ENCODE measurements around the gene LCN15.
A peak's percentile ranks its signal among the peaks of the same experiment; 100 is the strongest.

Gene LCN15

DNA sequence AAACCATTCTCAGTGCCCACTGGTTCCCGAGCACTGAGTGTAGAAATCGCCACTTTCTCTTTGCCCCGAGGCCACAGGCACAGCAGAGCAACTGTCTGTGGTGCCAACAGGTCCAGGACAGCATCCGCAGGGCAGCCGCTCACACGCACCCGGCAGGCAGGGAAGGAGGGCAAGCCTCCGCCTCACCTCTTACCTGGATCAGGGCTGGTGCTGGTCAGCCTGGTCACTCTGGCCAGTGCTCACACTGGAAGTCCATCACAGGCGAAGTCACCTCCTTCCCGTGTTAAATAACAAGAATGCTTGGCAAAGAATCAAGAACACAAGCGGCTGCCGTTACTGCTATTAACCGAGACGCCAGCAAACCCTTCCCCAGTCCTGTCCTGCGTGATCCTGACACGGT is 38.2 kb downstream of the LCN15 start:
- H3K4me2 ChIP-seq (ENCODE audit: low read depth, low read length, poor library complexity, severe bottlenecking): peak overlapping the region; percentile 86
- H3K27ac ChIP-seq (ENCODE audit: low read depth, low read length): no peak overlapping the region
- peak overlapping the region; percentile 98; the same call in 1 of the 2 replicates for H3K9ac ChIP-seq (ENCODE audit: low read length)
- TF ChIP-seq, protein P1, sequence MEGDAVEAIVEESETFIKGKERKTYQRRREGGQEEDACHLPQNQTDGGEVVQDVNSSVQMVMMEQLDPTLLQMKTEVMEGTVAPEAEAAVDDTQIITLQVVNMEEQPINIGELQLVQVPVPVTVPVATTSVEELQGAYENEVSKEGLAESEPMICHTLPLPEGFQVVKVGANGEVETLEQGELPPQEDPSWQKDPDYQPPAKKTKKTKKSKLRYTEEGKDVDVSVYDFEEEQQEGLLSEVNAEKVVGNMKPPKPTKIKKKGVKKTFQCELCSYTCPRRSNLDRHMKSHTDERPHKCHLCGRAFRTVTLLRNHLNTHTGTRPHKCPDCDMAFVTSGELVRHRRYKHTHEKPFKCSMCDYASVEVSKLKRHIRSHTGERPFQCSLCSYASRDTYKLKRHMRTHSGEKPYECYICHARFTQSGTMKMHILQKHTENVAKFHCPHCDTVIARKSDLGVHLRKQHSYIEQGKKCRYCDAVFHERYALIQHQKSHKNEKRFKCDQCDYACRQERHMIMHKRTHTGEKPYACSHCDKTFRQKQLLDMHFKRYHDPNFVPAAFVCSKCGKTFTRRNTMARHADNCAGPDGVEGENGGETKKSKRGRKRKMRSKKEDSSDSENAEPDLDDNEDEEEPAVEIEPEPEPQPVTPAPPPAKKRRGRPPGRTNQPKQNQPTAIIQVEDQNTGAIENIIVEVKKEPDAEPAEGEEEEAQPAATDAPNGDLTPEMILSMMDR (IDR thresholded peaks at IDR 0.05; ENCODE audit: insufficient read depth, low read length, poor library complexity, severe bottlenecking): no peak
- TF ChIP-seq EZH2phosphoT487 (conservative IDR thresholded peaks at IDR 0.05; ENCODE audit: low read length): no peak
- peaks cover 18% of the 10 kb centered on the region; the same call in 1 of the 2 replicates for H4K20me1 ChIP-seq (ENCODE audit: low read depth, low read length)
- H3K27me3 ChIP-seq (ENCODE audit: low read length): no peaks in the 10 kb centered on the region
- no peaks in the 10 kb centered on the region for H3K9me3 ChIP-seq (ENCODE audit: insufficient read depth, low read length)
- H3K79me2 ChIP-seq (ENCODE audit: insufficient read depth, low read length): peaks cover 26% of the 10 kb centered on the region
- H3K4me3 ChIP-seq (ENCODE audit: insufficient read depth, low read length, poor library complexity, severe bottlenecking): no peak overlapping the region
- H3K36me3 ChIP-seq (ENCODE audit: low read length): peaks cover 24% of the 10 kb centered on the region
- H3K9me2 ChIP-seq (replicated peaks; ENCODE audit: insufficient read depth, low read length): no peaks in the 10 kb centered on the region
- H2AFZ ChIP-seq (ENCODE audit: low read depth, low read length, severe bottlenecking): no peak overlapping the region
- peaks cover 29% of the 10 kb centered on the region for H3F3A ChIP-seq (ENCODE audit: insufficient read depth)

DNA sequence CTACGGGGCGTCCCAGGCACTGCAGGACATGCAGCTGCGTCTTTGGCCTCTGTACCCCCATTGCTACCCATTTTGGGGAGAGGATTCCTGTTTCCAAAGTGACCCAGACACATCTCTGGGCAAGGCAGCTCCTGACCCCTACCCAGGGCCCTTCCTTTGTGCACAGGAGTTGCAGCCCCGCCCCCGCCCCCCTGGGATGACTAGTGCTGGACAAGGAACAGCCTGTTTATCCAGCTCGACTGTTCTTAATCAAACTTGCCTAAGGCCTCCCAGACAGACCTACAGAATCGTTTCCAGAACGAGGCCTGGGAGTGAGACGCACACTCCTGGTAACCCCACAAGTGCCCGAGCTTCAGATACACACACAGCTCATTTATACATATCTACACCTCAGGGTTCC is 38.7 kb downstream of the LCN15 start:
- Histone ChIP-seq H3K4me2 (ENCODE audit: low read depth, low read length, poor library complexity, severe bottlenecking) (peak overlapping the region; percentile 86), H3K79me2 (ENCODE audit: insufficient read depth, low read length) (peaks cover 26% of the 10 kb centered on the region), H2AFZ (ENCODE audit: low read depth, low read length, severe bottlenecking) (no peak overlapping the region), H3F3A (ENCODE audit: insufficient read depth) (peaks cover 31% of the 10 kb centered on the region), H4K20me1 (ENCODE audit: low read depth, low read length) (peaks cover 18% of the 10 kb centered on the region; the same call in 1 of the 2 replicates), H3K4me3 (ENCODE audit: insufficient read depth, low read length, poor library complexity, severe bottlenecking) (no peak overlapping the region), H3K9ac (ENCODE audit: low read length) (no peak overlapping the region), H3K36me3 (ENCODE audit: low read length) (peaks cover 24% of the 10 kb centered on the region), H3K27me3 (ENCODE audit: low read length) (no peaks in the 10 kb centered on the region), H3K9me3 (ENCODE audit: insufficient read depth, low read length) (no peaks in the 10 kb centered on the region), H3K27ac (ENCODE audit: low read depth, low read length) (no peak overlapping the region), H3K9me2 (replicated peaks; ENCODE audit: insufficient read depth, low read length) (no peaks in the 10 kb centered on the region)
- no peak for TF ChIP-seq EZH2phosphoT487 (conservative IDR thresholded peaks at IDR 0.05; ENCODE audit: low read length)
- TF ChIP-seq, protein P1 (IDR thresholded peaks at IDR 0.05; ENCODE audit: insufficient read depth, low read length, poor library complexity, severe bottlenecking): no peak

DNA sequence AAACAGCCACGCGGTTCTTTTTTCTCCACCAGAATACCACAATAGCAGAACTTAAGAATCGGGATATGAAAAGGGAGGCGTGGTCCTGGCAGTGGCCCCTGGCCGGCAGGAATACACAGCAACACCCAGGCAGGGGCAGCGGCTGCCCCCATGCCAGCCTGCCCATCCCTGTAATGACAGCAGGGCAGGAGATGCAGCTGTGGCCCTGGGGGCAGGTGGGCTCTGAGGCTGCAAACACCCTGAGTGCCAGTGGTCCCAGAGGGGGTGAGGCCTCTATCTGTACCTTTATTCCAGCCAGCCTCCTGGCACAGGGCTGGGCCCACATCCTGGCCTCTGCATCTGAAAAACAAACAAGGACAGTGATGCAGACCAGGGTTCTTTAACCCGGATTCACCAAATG is 39.5 kb downstream of the LCN15 start:
- peaks cover 22% of the 10 kb centered on the region for H3K79me2 ChIP-seq (ENCODE audit: insufficient read depth, low read length)
- no peak overlapping the region for H2AFZ ChIP-seq (ENCODE audit: low read depth, low read length, severe bottlenecking)
- no peak overlapping the region for H3K9ac ChIP-seq (ENCODE audit: low read length)
- peaks cover 31% of the 10 kb centered on the region for H3F3A ChIP-seq (ENCODE audit: insufficient read depth)
- no peaks in the 10 kb centered on the region for H3K27me3 ChIP-seq (ENCODE audit: low read length)
- H3K4me2 ChIP-seq (ENCODE audit: low read depth, low read length, poor library complexity, severe bottlenecking): no peak overlapping the region
- H3K9me2 ChIP-seq (replicated peaks; ENCODE audit: insufficient read depth, low read length): no peaks in the 10 kb centered on the region
- H3K9me3 ChIP-seq (ENCODE audit: insufficient read depth, low read length): no peaks in the 10 kb centered on the region
- H4K20me1 ChIP-seq (ENCODE audit: low read depth, low read length): peaks cover 18% of the 10 kb centered on the region; the same call in 1 of the 2 replicates
- no peak overlapping the region for H3K27ac ChIP-seq (ENCODE audit: low read depth, low read length)
- TF ChIP-seq EZH2phosphoT487 (conservative IDR thresholded peaks at IDR 0.05; ENCODE audit: low read length): no peak
- TF ChIP-seq, protein P1 (IDR thresholded peaks at IDR 0.05; ENCODE audit: insufficient read depth, low read length, poor library complexity, severe bottlenecking): no peak
- peaks cover 24% of the 10 kb centered on the region for H3K36me3 ChIP-seq (ENCODE audit: low read length)
- H3K4me3 ChIP-seq (ENCODE audit: insufficient read depth, low read length, poor library complexity, severe bottlenecking): no peak overlapping the region
